LNCAP (cell line): ENCODE results near the gene ZNF425.
A peak's percentile ranks its signal among the peaks of the same experiment; 100 is the strongest.

Experiments used
- TF ChIP-seq, protein P1 (sequence below): fragments of 450-650 bp; IDR thresholded peaks from 2 replicates; pipeline ENCODE4 v1.5.1; 2017; ENCODE audit warnings: mild to moderate bottlenecking

Gene ZNF425

DNA sequence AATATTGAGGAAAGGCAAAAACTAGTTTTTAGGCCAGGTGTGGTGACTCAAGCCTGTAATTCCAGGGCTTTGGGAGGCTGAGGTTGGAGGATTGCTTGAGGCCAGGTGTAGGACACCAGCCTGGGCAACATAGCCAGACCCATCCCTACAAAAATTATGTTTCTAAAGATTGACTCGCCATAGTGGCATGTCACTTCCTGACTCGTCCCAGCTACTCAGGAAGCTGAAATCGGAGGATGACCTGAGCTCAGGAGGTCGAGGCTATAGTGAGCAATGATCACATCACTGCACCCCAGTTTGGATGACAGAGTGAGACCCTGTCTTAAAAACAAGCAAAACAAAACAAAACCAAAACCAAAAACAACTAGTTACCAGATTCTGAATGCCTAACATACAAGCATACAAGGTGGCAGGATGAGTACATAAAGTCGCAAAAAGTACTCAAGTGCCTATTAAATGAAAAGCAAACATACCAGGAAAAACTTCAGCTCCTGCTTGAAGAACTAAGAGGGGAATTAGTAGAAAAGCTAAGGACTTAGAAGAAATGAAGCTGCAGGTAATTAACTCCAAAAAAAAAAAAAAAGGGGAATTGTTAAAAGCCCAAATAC is 35.2 kb upstream of the ZNF425 start:
- TF ChIP-seq, protein P1, sequence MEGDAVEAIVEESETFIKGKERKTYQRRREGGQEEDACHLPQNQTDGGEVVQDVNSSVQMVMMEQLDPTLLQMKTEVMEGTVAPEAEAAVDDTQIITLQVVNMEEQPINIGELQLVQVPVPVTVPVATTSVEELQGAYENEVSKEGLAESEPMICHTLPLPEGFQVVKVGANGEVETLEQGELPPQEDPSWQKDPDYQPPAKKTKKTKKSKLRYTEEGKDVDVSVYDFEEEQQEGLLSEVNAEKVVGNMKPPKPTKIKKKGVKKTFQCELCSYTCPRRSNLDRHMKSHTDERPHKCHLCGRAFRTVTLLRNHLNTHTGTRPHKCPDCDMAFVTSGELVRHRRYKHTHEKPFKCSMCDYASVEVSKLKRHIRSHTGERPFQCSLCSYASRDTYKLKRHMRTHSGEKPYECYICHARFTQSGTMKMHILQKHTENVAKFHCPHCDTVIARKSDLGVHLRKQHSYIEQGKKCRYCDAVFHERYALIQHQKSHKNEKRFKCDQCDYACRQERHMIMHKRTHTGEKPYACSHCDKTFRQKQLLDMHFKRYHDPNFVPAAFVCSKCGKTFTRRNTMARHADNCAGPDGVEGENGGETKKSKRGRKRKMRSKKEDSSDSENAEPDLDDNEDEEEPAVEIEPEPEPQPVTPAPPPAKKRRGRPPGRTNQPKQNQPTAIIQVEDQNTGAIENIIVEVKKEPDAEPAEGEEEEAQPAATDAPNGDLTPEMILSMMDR = no peak

- TF ChIP-seq, protein P1 = no peak
Measured at GRCh38 chr7:149156898-149157297, 30.8 kb upstream of the ZNF425 start.

DNA sequence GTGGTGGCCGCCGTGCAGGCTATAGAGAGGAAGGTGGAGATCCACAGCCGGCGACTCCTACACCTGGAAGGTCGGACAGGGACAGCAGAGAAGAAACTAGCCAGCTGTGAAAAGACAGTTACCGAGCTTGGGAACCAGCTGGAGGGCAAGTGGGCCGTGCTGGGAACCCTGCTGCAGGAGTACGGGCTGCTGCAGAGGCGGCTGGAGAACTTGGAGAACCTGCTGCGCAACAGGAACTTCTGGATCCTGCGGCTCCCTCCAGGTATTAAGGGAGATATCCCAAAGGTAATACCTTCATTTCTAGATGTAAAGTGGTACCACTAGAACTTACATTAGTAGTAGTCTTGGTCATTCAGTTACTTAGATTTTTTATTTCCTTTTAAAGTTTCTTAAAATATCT is 27.9 kb upstream of the ZNF425 start:
- TF ChIP-seq, protein P1 = no peak

DNA sequence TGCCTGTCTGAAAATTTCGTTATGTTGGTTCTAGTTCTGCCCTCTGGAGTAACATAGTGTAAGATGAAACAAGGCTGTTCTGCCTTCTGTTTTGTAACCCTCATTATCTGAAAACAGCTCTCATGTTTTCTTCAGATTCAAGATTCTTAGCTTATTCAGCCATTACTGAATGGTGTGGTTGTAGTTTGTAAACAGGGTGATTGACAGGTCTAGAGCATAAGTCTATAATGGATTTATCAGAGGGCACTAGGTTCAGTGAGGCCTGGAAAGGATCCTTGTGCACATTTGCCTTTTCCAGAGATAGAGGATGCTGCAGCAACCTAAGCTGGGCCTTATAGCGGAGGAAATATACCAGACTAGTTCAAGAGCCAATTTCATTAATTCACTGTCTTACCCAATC is 27.2 kb upstream of the ZNF425 start:
- TF ChIP-seq, protein P1 = no peak

GRCh38 chr7:149150981-149151380 is 24.9 kb upstream of the ZNF425 start:
- TF ChIP-seq, protein P1 = no peak

DNA sequence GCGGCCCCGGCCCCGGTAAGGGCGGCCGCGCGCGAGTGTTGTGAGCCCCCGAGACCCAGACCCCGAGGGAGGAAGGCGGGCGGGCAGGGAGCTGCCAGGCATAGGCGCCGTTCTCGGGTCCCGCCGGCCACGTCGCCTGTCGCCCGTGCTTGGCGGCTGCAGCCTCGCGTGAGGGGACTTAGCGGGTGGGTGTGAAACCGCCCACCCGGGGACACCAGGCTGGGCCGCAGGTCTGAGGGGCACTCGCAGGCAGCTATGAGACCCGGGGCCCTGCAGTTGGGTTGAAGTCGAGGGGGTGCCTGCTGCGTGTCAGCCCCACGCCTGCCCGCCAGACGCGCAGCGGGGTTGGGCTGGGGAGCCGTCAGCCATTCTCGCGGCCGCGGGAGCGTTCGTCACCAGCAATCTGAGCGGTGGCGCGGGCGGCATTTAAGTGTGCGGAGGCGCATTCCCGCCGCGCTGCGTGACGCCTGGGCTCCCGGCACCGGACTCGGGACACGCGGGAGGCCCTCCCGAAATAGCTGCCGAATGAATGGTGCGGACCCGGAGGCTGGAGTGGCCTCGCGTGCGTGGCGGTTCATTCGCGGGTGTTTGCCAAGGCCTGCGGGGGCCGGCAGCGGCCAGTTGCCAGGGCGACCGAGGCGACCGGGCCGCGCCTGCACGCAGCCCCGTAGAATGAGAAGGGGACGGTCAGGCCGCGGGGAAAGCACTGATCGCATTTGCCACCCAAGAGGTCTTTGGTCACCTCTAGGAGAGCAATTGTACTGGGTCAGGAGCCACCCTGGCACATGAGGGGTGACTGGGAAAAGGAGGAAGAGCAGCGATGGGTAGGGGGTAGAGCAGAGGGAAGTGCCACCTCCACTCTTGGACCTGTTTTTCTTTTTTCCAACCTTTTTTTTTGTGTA is 21.9 kb upstream of the ZNF425 start:
- TF ChIP-seq, protein P1 = no peak

DNA sequence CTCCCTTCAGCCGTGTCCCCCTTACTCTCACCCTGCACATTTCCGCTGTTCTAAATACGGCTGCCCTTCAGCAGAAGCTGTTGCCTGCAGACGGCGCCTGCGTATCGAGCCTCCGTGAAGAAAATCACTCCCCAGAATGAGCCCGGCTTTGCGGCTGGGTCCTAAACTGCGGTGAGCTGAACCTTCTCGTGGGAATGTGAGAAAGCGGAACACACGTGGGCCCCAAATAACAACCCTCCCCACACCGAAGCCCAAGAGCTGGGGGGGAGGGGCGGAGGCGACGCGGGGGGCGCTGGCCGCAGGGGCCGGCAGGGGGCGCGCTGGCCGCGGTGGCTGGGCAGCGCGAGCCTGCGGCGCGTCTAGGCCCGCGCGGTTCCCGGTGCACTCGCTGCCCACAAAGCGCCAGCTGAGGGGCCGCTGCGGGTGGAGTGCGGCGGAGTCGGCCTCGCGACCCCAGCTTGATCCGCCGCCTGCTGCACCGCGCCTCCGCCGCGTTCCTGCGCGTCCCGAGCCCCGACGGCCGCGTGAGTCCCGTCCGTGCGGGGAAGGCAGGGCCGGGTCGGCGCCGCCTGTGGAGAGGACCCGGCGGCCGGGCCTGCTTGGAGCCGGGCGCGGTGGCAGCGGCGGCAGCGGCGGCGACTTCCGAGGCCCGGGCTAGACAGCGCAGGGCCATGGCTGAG is 21.1 kb upstream of the ZNF425 start, which contains the start of gene ZNF398:
ZNF398 (plus strand) TSS at position 382 of the 680 bp plus-strand sequence; CDS start at position 672, 290 bp downstream.
- TF ChIP-seq, protein P1 = peak; percentile 94
